CD14-positive monocyte (primary cell): ENCODE measurements around the gene MGST1. TPM values are rescaled to one million over a fixed set of nuclear protein-coding genes. Genes with fewer than 3 reads are reported as not detected.

ENCODE experiments used
- DNase-seq, 3 donors: peaks; one replicate each; pipeline ENCODE4 v3.0.0-alpha.2; 2011 to 2022
- H2AFZ ChIP-seq: 2 replicates; pipeline ENCODE4 v1.6.0; 2012; ENCODE audit warnings: mild to moderate bottlenecking, low read depth, low read length, inconsistent platforms; ENCODE audit not compliant: insufficient read depth, poor library complexity, severe bottlenecking
- H3K27ac ChIP-seq, 2 donors: 1 replicate in 1 of 2; 2 replicates in 1 of 2; pipeline ENCODE4 v1.5.1; 2012 to 2013; ENCODE audit warnings: low read length in 2 of 2, control low read depth in 1 of 2, inconsistent platforms in 1 of 2, low read depth in 1 of 2, mild to moderate bottlenecking in 1 of 2
- H3K27me3 ChIP-seq, 2 donors: one replicate each; pipeline versions ENCODE4 v1.6.0 to v1.6.1; 2011 to 2013; ENCODE audit warnings: low read length in 2 of 2; ENCODE audit not compliant: control insufficient read depth in 2 of 2, insufficient read depth in 2 of 2
- H3K36me3 ChIP-seq, 2 donors: replicated peaks in 1 of 2; 1 replicate in 1 of 2; 2 replicates in 1 of 2; pipeline versions ENCODE4 v1.5.1 to v1.6.1; 2012 to 2013; ENCODE audit warnings: low read length in 2 of 2, control low read depth in 1 of 2, inconsistent platforms in 1 of 2, mild to moderate bottlenecking in 1 of 2; ENCODE audit not compliant: insufficient read depth in 2 of 2, control insufficient read depth in 1 of 2
- H3K4me1 ChIP-seq, 2 donors: 1 replicate in 1 of 2; 2 replicates in 1 of 2; pipeline versions ENCODE4 v1.5.1 to v1.6.1; 2012 to 2013; ENCODE audit warnings: low read length in 2 of 2, control low read depth in 1 of 2, inconsistent platforms in 1 of 2, mild to moderate bottlenecking in 1 of 2, moderate library complexity in 1 of 2; ENCODE audit not compliant: insufficient read depth in 2 of 2, control insufficient read depth in 1 of 2
- H3K4me2 ChIP-seq: replicated peaks from 2 replicates; pipeline ENCODE3; 2012; ENCODE audit warnings: low read length, moderate library complexity, mild to moderate bottlenecking; ENCODE audit not compliant: poor library complexity, severe bottlenecking; ENCODE audit errors: extremely low read depth
- H3K4me3 ChIP-seq, 3 experiments: fragments of 200-600 bp in 1 of 3; sonication (generic) in 1 of 3; replicated peaks in 1 of 3; 1 replicate in 2 of 3; 2 replicates in 1 of 3; pipeline ENCODE4 v1.5.1; 2011 to 2013; ENCODE audit warnings: low read length in 3 of 3, mild to moderate bottlenecking in 3 of 3, control low read depth in 2 of 3, low read depth in 2 of 3, inconsistent platforms in 1 of 3, moderate library complexity in 1 of 3
- H3K79me2 ChIP-seq: 2 replicates; pipeline ENCODE4 v1.6.0; 2012; ENCODE audit warnings: mild to moderate bottlenecking, control low read depth, inconsistent platforms, low read length, moderate library complexity; ENCODE audit not compliant: insufficient read depth
- H3K9ac ChIP-seq: 2 replicates; pipeline ENCODE4 v1.6.0; 2017; ENCODE audit warnings: low read length, mild to moderate bottlenecking; ENCODE audit not compliant: insufficient read depth, poor library complexity, severe bottlenecking
- H3K9me3 ChIP-seq, 2 donors: replicated peaks in 1 of 2; 1 replicate in 1 of 2; 2 replicates in 1 of 2; pipeline versions ENCODE4 v1.5.1 to v1.6.1; 2012 to 2013; ENCODE audit warnings: low read length in 2 of 2, control low read depth in 1 of 2; ENCODE audit not compliant: control insufficient read depth in 1 of 2, insufficient read depth in 1 of 2
- H4K20me1 ChIP-seq: 2 replicates; pipeline ENCODE4 v1.6.0; 2012; ENCODE audit warnings: mild to moderate bottlenecking, low read length, control low read depth, moderate library complexity; ENCODE audit not compliant: insufficient read depth
- H3K27ac Mint-ChIP-seq, 7 donors: one replicate each; pipeline ENCODE4 v1.8.0; 2020; ENCODE audit warnings: mild to moderate bottlenecking in 7 of 7, mixed read lengths in 7 of 7, moderate library complexity in 6 of 7, inconsistent platforms in 2 of 7
- H3K27me3 Mint-ChIP-seq, 3 donors: one replicate each; pipeline ENCODE4 v1.8.0; 2021 to 2022; ENCODE audit warnings: low read depth in 3 of 3, mild to moderate bottlenecking in 3 of 3, mixed read lengths in 3 of 3, moderate library complexity in 3 of 3, inconsistent platforms in 1 of 3
- H3K36me3 Mint-ChIP-seq, 2 donors: one replicate each; pipeline ENCODE4 v1.8.0; 2020; ENCODE audit warnings: mixed read lengths in 2 of 2, inconsistent platforms in 1 of 2, mild to moderate bottlenecking in 1 of 2
- H3K4me1 Mint-ChIP-seq: one replicate; pipeline ENCODE4 v1.8.0; 2020; ENCODE audit warnings: mild to moderate bottlenecking, mixed read lengths
- H3K4me3 Mint-ChIP-seq, 2 donors: one replicate each; pipeline ENCODE4 v1.8.0; 2020; ENCODE audit warnings: mild to moderate bottlenecking in 2 of 2, mixed read lengths in 2 of 2, moderate library complexity in 1 of 2
- H3K9me3 Mint-ChIP-seq, 7 donors: one replicate each; pipeline ENCODE4 v1.8.0; 2020 to 2022; ENCODE audit warnings: mixed read lengths in 7 of 7, mild to moderate bottlenecking in 6 of 7, moderate library complexity in 6 of 7, inconsistent platforms in 2 of 7
- CTCF ChIP-seq: fragments of 200-600 bp; IDR thresholded peaks from one replicate; pipeline ENCODE4 v1.8.0; 2022; ENCODE audit warnings: antibody characterized with exemption, mild to moderate bottlenecking
- WGBS: methylation state at CpG from one replicate; pipeline ENCODE4 v1.1.5; 2013; ENCODE audit warnings: missing lambda C conversion rate; ENCODE audit not compliant: insufficient coverage; 5-methylcytosine and 5-hydroxymethylcytosine counted together
- intact Hi-C, 2 donors: fragments of 100-400 bp; cut with micrococcal nuclease; formaldehyde crosslinking; loops; one replicate each; pipeline versions ENCODE4 v1.15.0 to v1.15.1; 2023
- polyA plus RNA-seq, 3 donors: library from polyadenylated mRNA; depleted of rRNA in 1 of 3; unstranded in 2 of 3; stranded (reverse) in 1 of 3; fragments of 300-500 nt in 2 of 3; fragments of >200 nt in 1 of 3; fragmentation: Illumina TruSeq in 2 of 3; gene quantifications; 1 replicate in 2 of 3; 2 replicates in 1 of 3; pipeline ENCODE4 v1.2.3, GENCODE V29; 2012 to 2021

Gene MGST1
- polyA plus RNA-seq, 3 donors = 84.8 to 295 (median 248) TPM

- H3K9ac ChIP-seq = peak overlapping the region; percentile 16
- peak; percentile 26 to 73 (median 71) for DNase-seq
- no peaks in the 10 kb centered on the region for H3K27me3 ChIP-seq
- H2AFZ ChIP-seq = no peak overlapping the region
- peaks cover 0 to 3% (median 0%) of the 10 kb centered on the region in 7 donors for H3K9me3 Mint-ChIP-seq
- H3K4me1 ChIP-seq = peaks cover 72 to 74% of the 10 kb centered on the region in 2 donors
- H3K4me3 ChIP-seq = peak overlapping the region in 1 of 3 experiments; percentile 82
- peak overlapping the region; percentile 75 to 95 (median 90) for H3K27ac Mint-ChIP-seq
- H3K27ac ChIP-seq = peak overlapping the region; percentile 38 to 92
- H3K36me3 ChIP-seq = peaks cover 6 to 7% of the 10 kb centered on the region in 2 donors
- H3K4me3 Mint-ChIP-seq = peak overlapping the region in 1 of 2 donors; percentile 48
- H3K27me3 Mint-ChIP-seq = no peaks in the 10 kb centered on the region
- no peak for TF ChIP-seq CTCF
- H3K9me3 ChIP-seq = no peaks in the 10 kb centered on the region
- peaks cover 11 to 16% of the 10 kb centered on the region in 2 donors for H3K36me3 Mint-ChIP-seq
- WGBS = no CpG with 5 or more reads among the region's 1 CpG
- H3K4me1 Mint-ChIP-seq = peaks cover 76% of the 10 kb centered on the region
- no peaks in the 10 kb centered on the region for H4K20me1 ChIP-seq
- peak overlapping the region; percentile 92 for H3K4me2 ChIP-seq
- H3K79me2 ChIP-seq = peaks cover 84% of the 10 kb centered on the region
- intact Hi-C loops = no loop called here
Measured at GRCh38 chr12:16350682-16351081, 3.2 kb downstream of the MGST1 start.

- peaks cover 0 to 3% (median 0%) of the 10 kb centered on the region in 7 donors for H3K9me3 Mint-ChIP-seq
- H3K27me3 Mint-ChIP-seq = no peaks in the 10 kb centered on the region
- intact Hi-C loops = no loop called here
- peak overlapping the region; percentile 10 for H3K4me2 ChIP-seq
- H2AFZ ChIP-seq = no peak overlapping the region
- no peak overlapping the region for H3K9ac ChIP-seq
- H3K36me3 ChIP-seq = peaks cover 24% of the 10 kb centered on the region in 2 donors
- H3K4me1 Mint-ChIP-seq = peaks cover 67% of the 10 kb centered on the region
- H3K9me3 ChIP-seq = no peaks in the 10 kb centered on the region
- H3K36me3 Mint-ChIP-seq = peaks cover 22 to 33% of the 10 kb centered on the region in 2 donors
- H4K20me1 ChIP-seq = no peaks in the 10 kb centered on the region
- no peak for DNase-seq
- TF ChIP-seq CTCF = no peak
- no CpG with 5 or more reads among the region's 1 CpG for WGBS
- H3K4me3 ChIP-seq = no peak overlapping the region
- H3K4me1 ChIP-seq = peaks cover 64 to 66% of the 10 kb centered on the region in 2 donors
- peak overlapping the region in 6 of 7 donors; percentile 3 to 85 (median 80) for H3K27ac Mint-ChIP-seq
- peaks cover 96% of the 10 kb centered on the region for H3K79me2 ChIP-seq
- H3K27me3 ChIP-seq = no peaks in the 10 kb centered on the region
- peak overlapping the region in 1 of 2 donors; percentile 92 for H3K27ac ChIP-seq
- H3K4me3 Mint-ChIP-seq = peak overlapping the region in 1 of 2 donors; percentile 19
Measured at GRCh38 chr12:16352481-16352880, 5.0 kb downstream of the MGST1 start.
